Sigmoid colon (tissue), 7 donors: ENCODE data around the gene TSPAN9. TPM values are rescaled to one million over a fixed set of nuclear protein-coding genes. Genes with fewer than 3 reads are reported as not detected.

ENCODE experiments used
- DNase-seq: peaks from one replicate; pipeline ENCODE4 v3.0.0-alpha.2; 2019
- H3K27ac ChIP-seq, 4 donors: fragments of 200-600 bp; sonication (generic); one replicate each; pipeline ENCODE4 v1.5.1; 2016 to 2019; ENCODE audit warnings: mild to moderate bottlenecking in 1 of 4
- H3K27me3 ChIP-seq, 3 donors: fragments of 200-600 bp; sonication (generic); one replicate each; pipeline ENCODE4 v1.5.1; 2019; ENCODE audit warnings: mild to moderate bottlenecking in 1 of 3
- H3K36me3 ChIP-seq, 4 donors: fragments of 200-600 bp; sonication (generic); one replicate each; pipeline ENCODE4 v1.5.1; 2016 to 2019
- H3K4me1 ChIP-seq, 4 donors: fragments of 200-600 bp; sonication (generic); one replicate each; pipeline ENCODE4 v1.5.1; 2017 to 2019
- H3K4me3 ChIP-seq, 4 donors: fragments of 200-600 bp; sonication (generic); one replicate each; pipeline ENCODE4 v1.5.1; 2017 to 2019; ENCODE audit warnings: mild to moderate bottlenecking in 2 of 4, moderate library complexity in 1 of 4
- H3K9me3 ChIP-seq, 4 donors: fragments of 200-600 bp in 3 of 4; sonication (generic) in 3 of 4; one replicate each; pipeline versions ENCODE4 v1.5.1 to v1.6.1; 2013 to 2019
- CTCF ChIP-seq, 4 experiments: fragments of 450-650 bp in 3 of 4; fragments of 200-600 bp in 1 of 4; IDR thresholded peaks; one replicate each; pipeline ENCODE4 v1.5.1; 2016 to 2019; ENCODE audit warnings: antibody characterized with exemption in 4 of 4, mild to moderate bottlenecking in 3 of 4, moderate library complexity in 2 of 4
- EP300 ChIP-seq, 4 donors: sonication (generic); formaldehyde crosslinking; IDR thresholded peaks; one replicate each; pipeline ENCODE4 v1.6.1; 2017; ENCODE audit warnings: antibody characterized with exemption in 4 of 4
- POLR2A ChIP-seq, 2 donors: fragments of 450-650 bp; IDR thresholded peaks; one replicate each; pipeline ENCODE4 v1.6.1; 2016; ENCODE audit warnings: antibody characterized with exemption in 2 of 2, mild to moderate bottlenecking in 2 of 2, moderate library complexity in 2 of 2
- POLR2AphosphoS5 ChIP-seq, 4 donors: sonication (generic); formaldehyde crosslinking; IDR thresholded peaks; one replicate each; pipeline ENCODE4 v1.6.1; 2017; ENCODE audit warnings: antibody characterized with exemption in 4 of 4
- WGBS, 2 donors: extraction: QIAGEN DNeasy Blood & Tissue Kit; methylation state at CpG; one replicate each; pipeline ENCODE4 v1.1.7; 2013; 5-methylcytosine and 5-hydroxymethylcytosine counted together
- intact Hi-C: fragments of 100-400 bp; cut with DNase I; formaldehyde crosslinking; loops from one replicate; pipeline ENCODE4 v1.15.1; 2023
- polyA plus RNA-seq, 3 donors: library from polyadenylated mRNA; stranded (reverse); fragments of 200-250 nt; gene quantifications; one replicate each; pipeline ENCODE4 v1.2.3, GENCODE V29; 2013
- total RNA-seq, 4 donors: library from RNA; depleted of rRNA; stranded (reverse); fragments of >200 nt; gene quantifications; one replicate each; pipeline ENCODE4 v1.1.0, GENCODE V29; 2016
- donor health status: healthy with polysubstance abuse.
- donor health status: Bipolar disorder and iron deficiency.
- donor health status: healthy.

Gene TSPAN9
- total and polyA plus RNA-seq, 7 donors: 0.92 to 28.0 (median 18.2) TPM

GRCh38 chr12:3250034-3250433, 172.9 kb downstream of the TSPAN9 start:
- WGBS, 2 donors: 88 to 90% methylated on average over 6 of the region's 6 CpGs
- TF ChIP-seq POLR2A (IDR thresholded peaks at IDR 0.05) (no peak), CTCF (IDR thresholded peaks at IDR 0.05) (no peak)
- no peaks in the 10 kb centered on the region for H3K9me3 ChIP-seq

GRCh38 chr12:3250576-3250975, 173.4 kb downstream of the TSPAN9 start:
- intact Hi-C loops: no loop called here
- Histone ChIP-seq H3K4me3 (no peak overlapping the region), H3K36me3 (no peaks in the 10 kb centered on the region), H3K9me3 (no peaks in the 10 kb centered on the region), H3K27me3 (no peaks in the 10 kb centered on the region), H3K4me1 (peaks cover 0 to 35% (median 26%) of the 10 kb centered on the region in 4 donors), H3K27ac (peak overlapping the region in 1 of 4 donors; percentile 86)
- no peak for TF ChIP-seq EP300 (IDR thresholded peaks at IDR 0.05)
- no peak for TF ChIP-seq POLR2A (IDR thresholded peaks at IDR 0.05)
- no peak for TF ChIP-seq CTCF (IDR thresholded peaks at IDR 0.05)
- no peak for TF ChIP-seq POLR2AphosphoS5 (IDR thresholded peaks at IDR 0.05)
- no peak for DNase-seq
- WGBS, 2 donors: 89 to 92% methylated on average over 8 of the region's 8 CpGs

More at GRCh38 chr12:3250034-3250433, 172.9 kb downstream of the TSPAN9 start:
- H3K4me3 ChIP-seq: no peak overlapping the region
- H3K27me3 ChIP-seq: no peaks in the 10 kb centered on the region
- H3K4me1 ChIP-seq: peaks cover 0 to 35% (median 26%) of the 10 kb centered on the region in 4 donors
- DNase-seq: no peak
- peak overlapping the region in 1 of 4 donors; percentile 86 for H3K27ac ChIP-seq
- intact Hi-C loops: no loop called here
- H3K36me3 ChIP-seq: no peaks in the 10 kb centered on the region

GRCh38 chr12:3251067-3251466, 173.9 kb downstream of the TSPAN9 start:
- intact Hi-C loops: no loop called here
- Histone ChIP-seq H3K9me3 (no peaks in the 10 kb centered on the region), H3K27ac (peak overlapping the region in 1 of 4 donors; percentile 86), H3K27me3 (no peaks in the 10 kb centered on the region), H3K36me3 (no peaks in the 10 kb centered on the region), H3K4me3 (no peak overlapping the region), H3K4me1 (peaks cover 0 to 35% (median 26%) of the 10 kb centered on the region in 4 donors)
- 63 to 84% methylated on average over 5 of the region's 5 CpGs for WGBS, 2 donors
- TF ChIP-seq POLR2AphosphoS5 (IDR thresholded peaks at IDR 0.05) (no peak), POLR2A (IDR thresholded peaks at IDR 0.05) (no peak), EP300 (IDR thresholded peaks at IDR 0.05) (no peak), CTCF (IDR thresholded peaks at IDR 0.05) (no peak)
- no peak for DNase-seq

GRCh38 chr12:3251691-3252090, 174.5 kb downstream of the TSPAN9 start:
- H3K27ac ChIP-seq: peak overlapping the region; percentile 69 to 86 (median 76)
- TF ChIP-seq EP300 (IDR thresholded peaks at IDR 0.05) (no peak), CTCF (IDR thresholded peaks at IDR 0.05) (no peak), POLR2AphosphoS5 (IDR thresholded peaks at IDR 0.05) (no peak), POLR2A (IDR thresholded peaks at IDR 0.05) (no peak)
- peak; percentile 81 for DNase-seq
- no peaks in the 10 kb centered on the region for H3K27me3 ChIP-seq
- H3K4me3 ChIP-seq: no peak overlapping the region
- no peaks in the 10 kb centered on the region for H3K36me3 ChIP-seq
- H3K4me1 ChIP-seq: peaks cover 0 to 35% (median 26%) of the 10 kb centered on the region in 4 donors
- intact Hi-C loops: no loop called here
- 71 to 83% methylated on average over 7 of the region's 7 CpGs for WGBS, 2 donors
- no peaks in the 10 kb centered on the region for H3K9me3 ChIP-seq

- H3K27me3 ChIP-seq: no peaks in the 10 kb centered on the region
- no peaks in the 10 kb centered on the region for H3K9me3 ChIP-seq
- intact Hi-C loops: no loop called here
- DNase-seq: peak; percentile 98
- WGBS, 2 donors: 72 to 80% methylated on average over 13 of the region's 13 CpGs
- H3K4me3 ChIP-seq: no peak overlapping the region
- peak overlapping the region; percentile 69 to 86 (median 76) for H3K27ac ChIP-seq
- no peaks in the 10 kb centered on the region for H3K36me3 ChIP-seq
- TF ChIP-seq EP300 (IDR thresholded peaks at IDR 0.05): peak in 2 of 4 donors; percentile 36 to 77
- no peak for TF ChIP-seq POLR2A (IDR thresholded peaks at IDR 0.05)
- TF ChIP-seq POLR2AphosphoS5 (IDR thresholded peaks at IDR 0.05): peak; percentile 66 to 90 (median 75)
- TF ChIP-seq CTCF (IDR thresholded peaks at IDR 0.05): no peak
- H3K4me1 ChIP-seq: peaks cover 0 to 35% (median 26%) of the 10 kb centered on the region in 4 donors
Observed at GRCh38 chr12:3252450-3252891, 175.3 kb downstream of the TSPAN9 start.
